K562 (cell line): ENCODE measurements around the gene DGCR8. TPM values are rescaled to one million over a fixed set of nuclear protein-coding genes. Genes with fewer than 3 reads are reported as not detected.
A peak's percentile ranks its signal among the peaks of the same experiment; 100 is the strongest.

Experiments used
- EHMT2 ChIP-seq: fragments of 450-650 bp; IDR thresholded peaks from 2 replicates; pipeline ENCODE4 v1.6.1; 2018; ENCODE audit warnings: antibody characterized with exemption
- MAFG ChIP-seq: fragments of 450-650 bp; conservative IDR thresholded peaks from 2 replicates; pipeline ENCODE4 v1.6.1; 2016; ENCODE audit warnings: missing genetic modification characterization, missing compliant biosample characterization
- RAD51 ChIP-seq: fragments of 450-650 bp; IDR thresholded peaks from 2 replicates; pipeline ENCODE4 v1.7.1; 2016; ENCODE audit warnings: low read depth, mild to moderate bottlenecking, borderline replicate concordance
- RFX5 ChIP-seq: IDR thresholded peaks from 2 replicates; pipeline ENCODE4 v1.6.1; 2011; ENCODE audit warnings: low read depth, mild to moderate bottlenecking, improper control_type of control experiment, low read length
- SUPT5H ChIP-seq: fragments of 450-650 bp; IDR thresholded peaks from 2 replicates; pipeline ENCODE4 v1.6.1; 2016
- TARDBP ChIP-seq: fragments of 450-650 bp; IDR thresholded peaks from 2 replicates; pipeline ENCODE4 v1.6.1; 2016
- TEAD4 ChIP-seq, 2 experiments: sonication (generic) in 1 of 2; formaldehyde crosslinking in 1 of 2; IDR thresholded peaks; 2 replicates each; pipeline versions ENCODE4 v1.6.1 to v1.8.0; 2012 to 2022; ENCODE audit warnings: borderline replicate concordance in 1 of 2, inconsistent platforms in 1 of 2, low read length in 1 of 2, mild to moderate bottlenecking in 1 of 2, missing genetic modification reagents in 1 of 2
- ZC3H11A ChIP-seq: IDR thresholded peaks from 2 replicates; pipeline ENCODE4 v1.6.1; 2012; ENCODE audit warnings: low read depth, low read length, improper control_type of control experiment
- ZNF121 ChIP-seq: sonication (generic); formaldehyde crosslinking; conservative IDR thresholded peaks from 2 replicates; pipeline ENCODE4 v1.8.0; 2022; ENCODE audit warnings: missing genetic modification reagents
- polyA plus RNA-seq, 8 experiments: library from polyadenylated mRNA; depleted of rRNA in 4 of 8; stranded (reverse) in 5 of 8; unstranded in 3 of 8; fragments of >200 nt; fragmentation: Nextera tagmentation in 2 of 8; fragmentation: Illumina TruSeq in 1 of 8; extraction: Ambion mirVana in 2 of 8; extraction: Trizol in 1 of 8; gene quantifications; 2 replicates each; pipeline versions ENCODE4 v1.2.1 to v1.2.3, GENCODE V29; 2011 to 2014; ENCODE audit warnings: inconsistent platforms in 1 of 8, missing spikeins in 1 of 8
- total RNA-seq, 7 experiments: library from RNA; depleted of rRNA in 6 of 7; stranded (reverse); fragments of >200 nt in 6 of 7; fragmentation: Illumina TruSeq in 2 of 7; extraction: Trizol in 2 of 7; gene quantifications; 2 replicates each; pipeline versions ENCODE4 v1.2.1 to v1.2.3, GENCODE V29; 2011 to 2021; ENCODE audit warnings: low replicate concordance in 1 of 7
- TF ChIP-seq, protein P1 (sequence below): fragments of 150-350 bp; conservative IDR thresholded peaks from 2 replicates; pipeline ENCODE4 v1.6.1; 2014; ENCODE audit warnings: low read length
- TF ChIP-seq, protein P2 (sequence below): sonication (generic); formaldehyde crosslinking; IDR thresholded peaks from 2 replicates; pipeline ENCODE4 v1.8.0; 2023; ENCODE audit warnings: mild to moderate bottlenecking, missing genetic modification reagents
- TF ChIP-seq, protein P3 (sequence below): fragments of 450-650 bp; formaldehyde crosslinking; conservative IDR thresholded peaks from 2 replicates; pipeline ENCODE4 v1.4.0; 2022; ENCODE audit warnings: mild to moderate bottlenecking, missing genetic modification characterization
- TF ChIP-seq, protein P4 (sequence below): fragments of 450-650 bp; IDR thresholded peaks from 2 replicates; pipeline ENCODE4 v1.6.1; 2016; ENCODE audit warnings: low read depth, mild to moderate bottlenecking, moderate library complexity
- TF ChIP-seq, protein P5 (sequence below): fragments of 250-450 bp; sonication (Bioruptor Pico); IDR thresholded peaks from 2 replicates; pipeline ENCODE4 v1.6.1; 2021; ENCODE audit warnings: mild to moderate bottlenecking
- TF ChIP-seq, protein P6 (sequence below): fragments of 450-650 bp; IDR thresholded peaks from 2 replicates; pipeline ENCODE4 v1.6.1; 2016; ENCODE audit warnings: mild to moderate bottlenecking

DGCR8 gene
- total and polyA plus RNA-seq, 9 of the 15 experiments (the other 6 are each of a cell fraction or from before 2014, with no cell fraction given), result 5.9 to 144 (median 80.1) TPM

DNA sequence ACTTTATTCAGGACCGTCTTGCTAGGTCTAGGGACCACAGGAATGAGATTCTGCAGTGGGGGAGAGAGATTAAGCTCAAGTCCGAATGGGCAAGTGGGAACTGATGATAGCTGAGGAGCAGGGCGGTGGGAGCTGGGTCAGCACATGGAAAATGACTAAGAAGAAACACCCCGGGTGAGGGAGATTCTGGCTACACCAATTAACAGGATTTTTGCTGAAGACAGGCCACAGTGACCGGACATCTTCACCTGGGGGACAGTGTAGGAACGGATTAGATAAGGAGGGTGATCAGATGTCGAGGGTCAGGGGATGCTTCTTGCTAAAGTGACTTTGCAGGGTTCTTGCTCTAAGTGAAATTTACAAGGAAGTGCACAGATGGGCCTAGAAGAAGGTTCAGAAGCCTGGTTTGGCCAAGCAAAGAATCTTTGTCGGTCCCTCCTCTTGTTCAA is 8.5 kb upstream of the DGCR8 start (continued):
- TF ChIP-seq, protein P1, sequence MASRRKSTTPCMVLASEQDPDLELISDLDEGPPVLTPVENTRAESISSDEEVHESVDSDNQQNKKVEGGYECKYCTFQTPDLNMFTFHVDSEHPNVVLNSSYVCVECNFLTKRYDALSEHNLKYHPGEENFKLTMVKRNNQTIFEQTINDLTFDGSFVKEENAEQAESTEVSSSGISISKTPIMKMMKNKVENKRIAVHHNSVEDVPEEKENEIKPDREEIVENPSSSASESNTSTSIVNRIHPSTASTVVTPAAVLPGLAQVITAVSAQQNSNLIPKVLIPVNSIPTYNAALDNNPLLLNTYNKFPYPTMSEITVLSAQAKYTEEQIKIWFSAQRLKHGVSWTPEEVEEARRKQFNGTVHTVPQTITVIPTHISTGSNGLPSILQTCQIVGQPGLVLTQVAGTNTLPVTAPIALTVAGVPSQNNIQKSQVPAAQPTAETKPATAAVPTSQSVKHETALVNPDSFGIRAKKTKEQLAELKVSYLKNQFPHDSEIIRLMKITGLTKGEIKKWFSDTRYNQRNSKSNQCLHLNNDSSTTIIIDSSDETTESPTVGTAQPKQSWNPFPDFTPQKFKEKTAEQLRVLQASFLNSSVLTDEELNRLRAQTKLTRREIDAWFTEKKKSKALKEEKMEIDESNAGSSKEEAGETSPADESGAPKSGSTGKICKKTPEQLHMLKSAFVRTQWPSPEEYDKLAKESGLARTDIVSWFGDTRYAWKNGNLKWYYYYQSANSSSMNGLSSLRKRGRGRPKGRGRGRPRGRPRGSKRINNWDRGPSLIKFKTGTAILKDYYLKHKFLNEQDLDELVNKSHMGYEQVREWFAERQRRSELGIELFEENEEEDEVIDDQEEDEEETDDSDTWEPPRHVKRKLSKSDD, result no peak
- TF ChIP-seq RAD51, result no peak
- TF ChIP-seq, protein P2, sequence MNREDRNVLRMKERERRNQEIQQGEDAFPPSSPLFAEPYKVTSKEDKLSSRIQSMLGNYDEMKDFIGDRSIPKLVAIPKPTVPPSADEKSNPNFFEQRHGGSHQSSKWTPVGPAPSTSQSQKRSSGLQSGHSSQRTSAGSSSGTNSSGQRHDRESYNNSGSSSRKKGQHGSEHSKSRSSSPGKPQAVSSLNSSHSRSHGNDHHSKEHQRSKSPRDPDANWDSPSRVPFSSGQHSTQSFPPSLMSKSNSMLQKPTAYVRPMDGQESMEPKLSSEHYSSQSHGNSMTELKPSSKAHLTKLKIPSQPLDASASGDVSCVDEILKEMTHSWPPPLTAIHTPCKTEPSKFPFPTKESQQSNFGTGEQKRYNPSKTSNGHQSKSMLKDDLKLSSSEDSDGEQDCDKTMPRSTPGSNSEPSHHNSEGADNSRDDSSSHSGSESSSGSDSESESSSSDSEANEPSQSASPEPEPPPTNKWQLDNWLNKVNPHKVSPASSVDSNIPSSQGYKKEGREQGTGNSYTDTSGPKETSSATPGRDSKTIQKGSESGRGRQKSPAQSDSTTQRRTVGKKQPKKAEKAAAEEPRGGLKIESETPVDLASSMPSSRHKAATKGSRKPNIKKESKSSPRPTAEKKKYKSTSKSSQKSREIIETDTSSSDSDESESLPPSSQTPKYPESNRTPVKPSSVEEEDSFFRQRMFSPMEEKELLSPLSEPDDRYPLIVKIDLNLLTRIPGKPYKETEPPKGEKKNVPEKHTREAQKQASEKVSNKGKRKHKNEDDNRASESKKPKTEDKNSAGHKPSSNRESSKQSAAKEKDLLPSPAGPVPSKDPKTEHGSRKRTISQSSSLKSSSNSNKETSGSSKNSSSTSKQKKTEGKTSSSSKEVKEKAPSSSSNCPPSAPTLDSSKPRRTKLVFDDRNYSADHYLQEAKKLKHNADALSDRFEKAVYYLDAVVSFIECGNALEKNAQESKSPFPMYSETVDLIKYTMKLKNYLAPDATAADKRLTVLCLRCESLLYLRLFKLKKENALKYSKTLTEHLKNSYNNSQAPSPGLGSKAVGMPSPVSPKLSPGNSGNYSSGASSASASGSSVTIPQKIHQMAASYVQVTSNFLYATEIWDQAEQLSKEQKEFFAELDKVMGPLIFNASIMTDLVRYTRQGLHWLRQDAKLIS (CRISPR knock-in tag), result no peak
- TF ChIP-seq MAFG (tag), result peak; percentile 35
- TF ChIP-seq, protein P3, sequence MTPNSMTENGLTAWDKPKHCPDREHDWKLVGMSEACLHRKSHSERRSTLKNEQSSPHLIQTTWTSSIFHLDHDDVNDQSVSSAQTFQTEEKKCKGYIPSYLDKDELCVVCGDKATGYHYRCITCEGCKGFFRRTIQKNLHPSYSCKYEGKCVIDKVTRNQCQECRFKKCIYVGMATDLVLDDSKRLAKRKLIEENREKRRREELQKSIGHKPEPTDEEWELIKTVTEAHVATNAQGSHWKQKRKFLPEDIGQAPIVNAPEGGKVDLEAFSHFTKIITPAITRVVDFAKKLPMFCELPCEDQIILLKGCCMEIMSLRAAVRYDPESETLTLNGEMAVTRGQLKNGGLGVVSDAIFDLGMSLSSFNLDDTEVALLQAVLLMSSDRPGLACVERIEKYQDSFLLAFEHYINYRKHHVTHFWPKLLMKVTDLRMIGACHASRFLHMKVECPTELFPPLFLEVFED (CRISPR knock-in tag), result 0 out of 2 replicates have a peak, but pooled peaks have one; percentile 72
- no peak for TF ChIP-seq SUPT5H
- TF ChIP-seq, protein P4, sequence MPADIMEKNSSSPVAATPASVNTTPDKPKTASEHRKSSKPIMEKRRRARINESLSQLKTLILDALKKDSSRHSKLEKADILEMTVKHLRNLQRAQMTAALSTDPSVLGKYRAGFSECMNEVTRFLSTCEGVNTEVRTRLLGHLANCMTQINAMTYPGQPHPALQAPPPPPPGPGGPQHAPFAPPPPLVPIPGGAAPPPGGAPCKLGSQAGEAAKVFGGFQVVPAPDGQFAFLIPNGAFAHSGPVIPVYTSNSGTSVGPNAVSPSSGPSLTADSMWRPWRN, result no peak
- TF ChIP-seq, protein P5, sequence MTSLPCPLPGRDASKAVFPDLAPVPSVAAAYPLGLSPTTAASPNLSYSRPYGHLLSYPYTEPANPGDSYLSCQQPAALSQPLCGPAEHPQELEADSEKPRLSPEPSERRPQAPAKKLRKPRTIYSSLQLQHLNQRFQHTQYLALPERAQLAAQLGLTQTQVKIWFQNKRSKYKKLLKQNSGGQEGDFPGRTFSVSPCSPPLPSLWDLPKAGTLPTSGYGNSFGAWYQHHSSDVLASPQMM (CRISPR knock-in tag), result no peak
- TF ChIP-seq RFX5, result no peak
- no peak for TF ChIP-seq TARDBP
- no peak for TF ChIP-seq ZC3H11A
- TF ChIP-seq, protein P6, sequence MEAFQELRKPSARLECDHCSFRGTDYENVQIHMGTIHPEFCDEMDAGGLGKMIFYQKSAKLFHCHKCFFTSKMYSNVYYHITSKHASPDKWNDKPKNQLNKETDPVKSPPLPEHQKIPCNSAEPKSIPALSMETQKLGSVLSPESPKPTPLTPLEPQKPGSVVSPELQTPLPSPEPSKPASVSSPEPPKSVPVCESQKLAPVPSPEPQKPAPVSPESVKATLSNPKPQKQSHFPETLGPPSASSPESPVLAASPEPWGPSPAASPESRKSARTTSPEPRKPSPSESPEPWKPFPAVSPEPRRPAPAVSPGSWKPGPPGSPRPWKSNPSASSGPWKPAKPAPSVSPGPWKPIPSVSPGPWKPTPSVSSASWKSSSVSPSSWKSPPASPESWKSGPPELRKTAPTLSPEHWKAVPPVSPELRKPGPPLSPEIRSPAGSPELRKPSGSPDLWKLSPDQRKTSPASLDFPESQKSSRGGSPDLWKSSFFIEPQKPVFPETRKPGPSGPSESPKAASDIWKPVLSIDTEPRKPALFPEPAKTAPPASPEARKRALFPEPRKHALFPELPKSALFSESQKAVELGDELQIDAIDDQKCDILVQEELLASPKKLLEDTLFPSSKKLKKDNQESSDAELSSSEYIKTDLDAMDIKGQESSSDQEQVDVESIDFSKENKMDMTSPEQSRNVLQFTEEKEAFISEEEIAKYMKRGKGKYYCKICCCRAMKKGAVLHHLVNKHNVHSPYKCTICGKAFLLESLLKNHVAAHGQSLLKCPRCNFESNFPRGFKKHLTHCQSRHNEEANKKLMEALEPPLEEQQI, result no peak
- no peak for TF ChIP-seq EHMT2
- TF ChIP-seq TEAD4 (IDR thresholded peaks at IDR 0.05; ENCODE audit: low read length), result peak; percentile 74
- TF ChIP-seq TEAD4 (CRISPR knock-in tag; IDR thresholded peaks at IDR 0.05; ENCODE audit: borderline replicate concordance), result no peak
- no peak for TF ChIP-seq ZNF121 (CRISPR knock-in tag)
